Lung (tissue), 12 donors: ENCODE data around the gene NPSR1. TPM values are rescaled to one million over a fixed set of nuclear protein-coding genes. Genes with fewer than 3 reads are reported as not detected.

ENCODE experiments used
- ATAC-seq: fragments of 200-7000 bp; cut with Tn5 transposase; one replicate; pipeline ENCODE4 v1.9.1; 2020; ENCODE audit warnings: moderate number of reproducible peaks; ENCODE audit not compliant: insufficient read depth, low FRiP score
- DNase-seq, 3 donors: peaks; one replicate each; pipeline ENCODE4 v3.0.0-alpha.2; 2013 to 2017
- H3K27ac ChIP-seq, 2 donors: one replicate each; pipeline ENCODE4 v1.5.1; 2013; ENCODE audit warnings: mild to moderate bottlenecking in 2 of 2, moderate library complexity in 2 of 2, control low read depth in 1 of 2, inconsistent platforms in 1 of 2, low read depth in 1 of 2, low read length in 1 of 2
- H3K27me3 ChIP-seq, 3 donors: one replicate each; pipeline ENCODE4 v1.5.1; 2013; ENCODE audit warnings: low read length in 2 of 3; ENCODE audit not compliant: control insufficient read depth in 3 of 3, insufficient read depth in 3 of 3
- H3K36me3 ChIP-seq, 4 donors: one replicate each; pipeline ENCODE4 v1.5.1; 2013; ENCODE audit warnings: low read length in 4 of 4, mild to moderate bottlenecking in 1 of 4, moderate library complexity in 1 of 4; ENCODE audit not compliant: control insufficient read depth in 4 of 4, insufficient read depth in 4 of 4
- H3K4me1 ChIP-seq, 5 donors: one replicate each; pipeline ENCODE4 v1.5.1; 2013; ENCODE audit warnings: low read length in 5 of 5, mild to moderate bottlenecking in 2 of 5, moderate library complexity in 1 of 5; ENCODE audit not compliant: control insufficient read depth in 5 of 5, insufficient read depth in 5 of 5
- H3K4me3 ChIP-seq: one replicate; pipeline ENCODE4 v1.5.1; 2013; ENCODE audit warnings: mild to moderate bottlenecking, control low read depth, moderate library complexity
- H3K9ac ChIP-seq, 2 donors: one replicate each; pipeline ENCODE4 v1.5.1; 2013; ENCODE audit warnings: low read length in 2 of 2, control low read depth in 1 of 2; ENCODE audit not compliant: insufficient read depth in 1 of 2
- H3K9me3 ChIP-seq, 4 donors: one replicate each; pipeline ENCODE4 v1.5.1; 2013; ENCODE audit warnings: low read length in 3 of 4, mild to moderate bottlenecking in 1 of 4, moderate library complexity in 1 of 4; ENCODE audit not compliant: control insufficient read depth in 4 of 4, insufficient read depth in 3 of 4
- CTCF ChIP-seq: IDR thresholded peaks from 2 replicates; pipeline ENCODE4 v1.5.1; 2012; ENCODE audit warnings: mild to moderate bottlenecking; ENCODE audit errors: control extremely low read depth, extremely low read depth
- WGBS, 2 donors: extraction: QIAGEN DNeasy Blood & Tissue Kit; methylation state at CpG; one replicate each; pipeline ENCODE4 v1.1.7; 2013; 5-methylcytosine and 5-hydroxymethylcytosine counted together
- polyA plus RNA-seq, 2 donors: library from polyadenylated mRNA; stranded (reverse); fragments of 200-250 nt; gene quantifications; one replicate each; pipeline ENCODE4 v1.2.1, GENCODE V29; 2013
- total RNA-seq, 2 donors: library from RNA; depleted of rRNA in 1 of 2; stranded (reverse); fragments of >200 nt in 1 of 2; gene quantifications; one replicate each; pipeline ENCODE4 v1.2.1, GENCODE V29; 2014 to 2021
- donor health status: control.
- donor health status: control.
- donor health status: Bipolar disorder and iron deficiency.
- donor health status: healthy.
- donor health status: DM: yes; HTN: yes; CAD: no.

The NPSR1 gene
- total and polyA plus RNA-seq, 4 donors, result not detected

- Histone ChIP-seq H3K27ac (no peak overlapping the region), H3K4me1 (peaks cover 0 to 7% (median 0%) of the 10 kb centered on the region in 5 donors), H3K9ac (no peak overlapping the region), H3K4me3 (no peak overlapping the region), H3K9me3 (peaks cover 0 to 2% (median 0%) of the 10 kb centered on the region in 4 donors), H3K27me3 (no peaks in the 10 kb centered on the region), H3K36me3 (no peaks in the 10 kb centered on the region)
- no peak for TF ChIP-seq CTCF
- ATAC-seq (no peak), DNase-seq (peak in 1 of 3 donors; percentile 18)
- 76 to 77% methylated on average over 4 of the region's 4 CpGs for WGBS, 2 donors
Observed at GRCh38 chr7:34845666-34846361, 187.8 kb downstream of the NPSR1 start.

GRCh38 chr7:34846976-34847375, 189.0 kb downstream of the NPSR1 start:
- Histone ChIP-seq H3K4me1 (peaks cover 0 to 15% (median 0%) of the 10 kb centered on the region in 5 donors), H3K27me3 (no peaks in the 10 kb centered on the region), H3K4me3 (no peak overlapping the region), H3K9me3 (peaks cover 0 to 2% (median 0%) of the 10 kb centered on the region in 4 donors), H3K36me3 (no peaks in the 10 kb centered on the region), H3K27ac (no peak overlapping the region), H3K9ac (no peak overlapping the region)
- 70 to 84% methylated on average over 5 of the region's 5 CpGs for WGBS, 2 donors
- ATAC-seq, result no peak
- peak in 1 of 3 donors; percentile 17 for DNase-seq
- TF ChIP-seq CTCF, result no peak

GRCh38 chr7:34848670-34849069, 190.7 kb downstream of the NPSR1 start:
- DNase-seq (no peak), ATAC-seq (no peak)
- no peak overlapping the region for H3K9ac ChIP-seq
- H3K27me3 ChIP-seq, result no peaks in the 10 kb centered on the region
- H3K9me3 ChIP-seq, result no peaks in the 10 kb centered on the region
- no peak overlapping the region for H3K4me3 ChIP-seq
- TF ChIP-seq CTCF, result no peak
- 92 to 95% methylated on average over 1 of the region's 1 CpG for WGBS, 2 donors
- H3K36me3 ChIP-seq, result no peaks in the 10 kb centered on the region
- peaks cover 0 to 15% (median 0%) of the 10 kb centered on the region in 5 donors for H3K4me1 ChIP-seq
- H3K27ac ChIP-seq, result no peak overlapping the region
